Islet of Langerhans (tissue), 1 donor: ENCODE results near the gene ZC3H18.

Experiments used
- FAIRE-seq: peaks from one replicate; lab custom pipeline; 2011; peaks lifted over from hg19 to GRCh38; lab: Jason Lieb, UNC

Gene ZC3H18

GRCh38 chr16:88584676-88585075 lies 14.5 kb downstream of the ZC3H18 start:
- no peak for FAIRE-seq

DNA sequence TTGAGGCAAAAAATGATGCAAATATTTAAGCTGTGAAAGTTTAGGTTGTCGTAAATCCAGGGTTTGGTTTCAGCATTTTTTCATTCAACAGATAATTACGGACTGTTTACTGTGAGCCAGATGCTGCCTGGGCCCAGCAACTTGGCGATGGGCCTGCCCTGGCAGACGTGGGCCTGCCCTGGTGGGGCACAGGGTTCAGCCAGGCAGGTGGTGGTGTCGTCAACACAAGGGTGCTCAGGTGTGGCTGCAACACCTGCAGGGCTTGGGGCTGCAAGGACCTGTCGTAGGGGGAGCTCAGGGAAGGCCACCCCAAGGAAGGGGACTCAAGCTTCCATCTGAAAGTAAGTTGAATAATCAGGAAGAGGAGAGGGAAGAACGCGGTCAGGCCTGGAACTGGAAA lies 15.1 kb downstream of the ZC3H18 start:
- FAIRE-seq: no peak

GRCh38 chr16:88585927-88586581 lies 15.9 kb downstream of the ZC3H18 start:
- no peak for FAIRE-seq

DNA sequence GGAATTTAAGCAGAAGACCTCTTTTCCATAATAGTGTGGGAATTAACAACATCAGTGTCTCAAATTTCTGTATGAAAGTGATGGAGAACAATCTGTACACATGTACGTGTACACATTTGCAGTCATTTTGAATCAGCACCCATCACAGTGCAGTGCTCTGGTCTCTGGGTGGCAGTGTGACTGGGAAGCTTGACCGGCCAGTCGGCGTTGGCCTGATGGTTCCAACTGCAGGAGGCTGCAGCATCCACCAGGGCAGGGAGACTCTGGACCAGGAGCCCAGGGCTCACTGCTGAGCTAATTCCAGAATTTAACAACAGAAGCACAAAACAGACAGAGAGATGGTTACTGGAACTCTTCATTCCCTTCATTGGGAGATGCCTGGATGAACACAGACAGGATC lies 17.9 kb downstream of the ZC3H18 start:
- FAIRE-seq: no peak

- FAIRE-seq: no peak
These were observed 18.6 kb downstream of the ZC3H18 start for GRCh38 chr16:88588754-88589153.

GRCh38 chr16:88589441-88589840 lies 19.2 kb downstream of the ZC3H18 start:
- FAIRE-seq: no peak

DNA sequence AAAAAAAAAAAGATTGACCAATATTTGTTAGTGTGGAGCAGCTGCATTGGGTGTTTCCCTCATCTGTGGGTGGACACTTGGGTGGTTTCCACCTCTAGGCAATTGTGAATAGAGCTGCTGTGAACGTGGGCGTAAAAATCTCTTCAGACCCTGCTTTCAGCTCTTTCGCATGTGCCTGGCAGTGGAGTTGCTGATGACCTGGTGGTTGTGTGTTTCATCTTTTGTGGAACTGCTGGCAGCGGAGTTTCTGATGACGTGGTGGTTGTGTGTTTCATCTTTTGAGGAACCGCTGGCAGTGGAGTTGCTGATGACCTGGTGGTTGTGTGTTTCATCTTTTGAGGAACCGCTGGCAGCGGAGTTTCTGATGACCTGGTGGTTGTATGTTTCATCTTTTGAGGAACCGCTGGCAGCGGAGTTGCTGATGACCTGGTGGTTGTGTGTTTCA lies 21.4 kb downstream of the ZC3H18 start:
- FAIRE-seq: no peak

GRCh38 chr16:88593061-88593460 lies 22.9 kb downstream of the ZC3H18 start:
- no peak for FAIRE-seq

DNA sequence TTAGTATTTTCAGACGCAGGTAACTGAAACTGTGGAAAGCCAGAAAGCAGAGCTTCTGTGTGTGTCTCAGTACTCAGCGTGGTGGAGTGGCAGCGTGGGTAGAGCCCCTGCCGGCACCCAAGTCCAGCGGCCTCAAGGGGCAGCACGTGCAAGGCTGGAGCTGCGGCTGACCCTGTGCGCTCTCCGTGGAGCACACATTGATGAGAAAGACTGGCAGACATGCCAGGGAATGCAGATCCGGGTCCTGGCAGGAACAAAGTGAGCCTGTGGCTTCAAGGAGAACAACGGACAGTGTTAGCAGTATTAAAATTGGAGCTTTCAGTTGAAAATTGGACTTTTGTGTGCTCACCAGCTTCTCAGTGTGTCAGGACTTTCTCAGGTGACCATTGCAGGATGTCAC lies 23.3 kb downstream of the ZC3H18 start:
- FAIRE-seq: no peak

GRCh38 chr16:88593910-88594309 lies 23.7 kb downstream of the ZC3H18 start:
- FAIRE-seq: no peak

DNA sequence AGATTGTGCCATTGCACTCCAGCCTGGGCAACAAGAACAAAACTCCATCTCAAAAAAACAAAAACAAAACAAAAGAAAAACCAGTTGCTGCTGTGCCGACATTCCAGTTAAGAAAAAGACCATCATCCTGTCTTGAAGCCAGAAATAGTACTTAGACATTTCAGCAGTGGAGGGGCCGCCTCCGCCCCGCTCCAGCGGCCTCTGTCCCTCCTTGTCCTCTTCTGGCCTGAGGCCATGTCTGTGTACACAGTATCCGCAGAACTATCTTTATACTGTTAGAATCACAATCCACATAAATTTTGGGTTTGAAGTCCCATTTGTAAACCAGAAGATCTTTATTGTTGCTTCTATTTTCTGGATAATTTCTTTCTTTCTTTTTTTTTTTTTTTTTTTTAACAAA lies 24.9 kb downstream of the ZC3H18 start:
- FAIRE-seq: no peak

DNA sequence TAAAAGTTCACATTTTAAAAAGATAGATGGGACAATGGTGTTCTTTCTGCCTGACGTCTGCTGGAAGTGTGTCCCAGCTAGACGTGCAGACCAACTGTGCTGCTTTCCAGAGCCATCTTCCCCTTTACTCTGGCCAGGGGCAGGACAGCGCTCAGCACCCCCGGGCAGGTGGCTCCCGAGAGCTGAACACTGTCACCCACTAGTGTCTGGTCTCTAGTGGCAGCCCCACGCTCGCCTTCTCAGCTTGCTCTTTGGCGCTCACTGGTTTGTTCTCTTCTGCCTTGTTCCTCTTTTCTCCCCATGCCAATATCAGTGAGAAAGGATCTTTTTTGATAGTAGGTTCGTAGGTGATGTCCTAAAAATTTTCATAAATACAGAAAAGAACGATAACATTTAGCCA lies 25.7 kb downstream of the ZC3H18 start:
- FAIRE-seq: no peak

DNA sequence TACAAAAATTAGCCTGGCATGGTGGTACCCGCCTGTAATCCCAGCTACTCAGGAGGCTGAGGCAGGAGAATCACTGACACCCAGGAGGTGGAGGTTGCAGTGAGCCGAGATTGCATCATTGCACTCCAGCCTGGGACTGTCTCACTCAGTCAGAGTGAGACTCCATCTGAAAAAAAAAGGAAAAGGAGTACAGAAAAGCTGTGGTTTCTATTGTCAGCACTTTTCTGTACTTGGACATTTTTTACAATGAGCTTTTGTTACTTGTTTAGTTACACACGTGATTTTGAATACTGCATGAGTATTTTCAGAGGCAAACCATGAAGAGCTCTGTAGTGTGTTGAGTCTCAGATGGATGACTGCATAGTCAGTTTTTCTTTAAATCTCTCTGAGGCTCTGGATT lies 26.3 kb downstream of the ZC3H18 start:
- FAIRE-seq: no peak

DNA sequence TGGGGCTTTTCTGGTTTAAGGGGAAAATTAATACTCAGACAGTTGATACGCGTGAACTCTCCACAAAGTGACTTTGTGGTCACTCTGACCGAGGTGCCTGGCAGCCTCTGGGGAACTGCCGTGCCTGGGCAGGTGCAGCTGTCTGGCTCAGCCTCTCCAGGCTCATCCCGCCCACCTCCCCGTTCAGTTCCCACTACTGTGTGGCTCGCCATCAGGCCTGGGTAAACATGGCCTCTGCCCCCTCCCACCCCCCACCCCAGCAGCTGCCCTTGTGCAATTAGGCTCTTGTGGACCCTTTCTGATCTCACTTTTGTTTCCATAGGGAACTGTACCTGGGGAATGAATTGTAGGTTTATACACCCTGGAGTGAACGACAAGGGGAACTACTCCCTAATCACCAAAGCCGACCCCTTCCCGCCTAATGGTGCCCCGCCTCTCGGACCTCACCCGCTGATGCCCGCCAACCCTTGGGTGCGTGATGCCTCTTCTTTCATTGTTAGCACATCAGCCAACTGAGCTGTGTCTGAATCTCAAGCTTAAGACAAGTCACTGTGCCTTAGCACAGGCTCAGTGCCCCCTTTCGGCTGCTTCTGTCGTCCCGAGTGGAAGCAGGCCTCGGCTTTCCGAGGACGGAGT lies 27.8 kb downstream of the ZC3H18 start:
- FAIRE-seq: no peak

GRCh38 chr16:88599092-88599733 lies 29.0 kb downstream of the ZC3H18 start:
- FAIRE-seq: no peak

GRCh38 chr16:88599825-88600538 lies 29.8 kb downstream of the ZC3H18 start:
- FAIRE-seq: no peak

DNA sequence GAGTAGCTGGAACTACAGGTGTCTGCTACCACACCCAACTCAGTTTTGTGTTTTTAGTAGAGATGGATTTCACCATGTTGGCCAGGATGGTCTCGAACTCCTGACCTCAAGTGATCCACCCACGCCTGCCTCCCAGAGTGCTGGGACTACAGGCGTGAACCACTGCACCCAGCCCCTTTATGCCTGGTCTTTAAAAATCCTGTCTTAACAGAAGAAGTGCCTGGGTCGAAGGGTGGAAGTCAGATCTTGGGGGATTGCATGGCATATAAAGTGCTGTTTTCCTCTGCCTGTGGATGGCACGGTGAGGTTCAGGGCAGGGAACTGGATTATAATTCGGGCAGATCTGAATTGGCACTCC lies 30.3 kb downstream of the ZC3H18 start:
- no peak for FAIRE-seq

GRCh38 chr16:88601313-88602036 lies 31.3 kb downstream of the ZC3H18 start:
- no peak for FAIRE-seq

- no peak for FAIRE-seq
These were observed 31.9 kb downstream of the ZC3H18 start for GRCh38 chr16:88602091-88602490.

GRCh38 chr16:88605186-88606147 lies 35.3 kb downstream of the ZC3H18 start:
- FAIRE-seq: no peak

DNA sequence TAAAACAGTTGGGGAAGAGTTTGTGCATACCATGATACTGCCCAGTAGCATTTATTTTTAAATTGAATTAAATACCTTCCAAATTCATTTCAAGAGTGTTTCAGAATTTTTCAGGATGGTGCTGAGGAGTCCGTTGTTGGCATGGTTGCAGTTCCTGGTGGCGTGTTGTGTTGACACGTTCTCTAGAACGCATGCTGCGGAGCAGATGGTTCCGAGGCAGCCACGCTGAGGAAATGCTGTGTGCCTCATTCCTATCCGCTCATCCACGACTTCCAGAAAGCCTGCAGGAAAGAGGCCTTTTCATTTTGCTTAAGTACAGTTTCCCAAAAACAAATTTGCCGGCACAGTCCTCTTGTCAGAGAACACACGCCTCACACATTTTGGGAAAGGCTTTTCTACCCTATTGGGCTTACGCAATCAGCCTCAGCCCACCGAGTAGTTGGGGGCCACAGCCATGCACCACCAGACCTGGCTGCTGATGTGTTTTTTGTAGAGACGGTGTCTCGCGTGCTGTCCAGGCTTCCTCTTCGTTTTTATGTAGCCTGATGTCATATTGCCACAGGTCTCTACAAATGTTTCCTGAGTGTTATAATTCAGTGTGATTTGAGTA lies 36.0 kb downstream of the ZC3H18 start:
- FAIRE-seq: no peak
